ENCODE data around the gene PITPNC1.
"Not testable (repeated sequence)": the region's sequence is repeated elsewhere in the genome, so short reads cannot be mapped to it uniquely, and the experiment has no call there.

PITPNC1 gene

GRCh38 chr17:67578142-67578457 is 201.0 kb downstream of the PITPNC1 start:
- DNase-seq (ENCODE audit: low spot score), result no peak

- not testable (repeated sequence) for DNase-seq (ENCODE audit: low spot score)
Observed at GRCh38 chr17:67578679-67579405, 201.8 kb downstream of the PITPNC1 start.

- no peak for DNase-seq (ENCODE audit: low spot score)
Observed at GRCh38 chr17:67582673-67583081, 205.6 kb downstream of the PITPNC1 start.

- DNase-seq (ENCODE audit: low spot score), result no peak
Observed at GRCh38 chr17:67585077-67585602, 208.1 kb downstream of the PITPNC1 start.

GRCh38 chr17:67588326-67588725 is 211.2 kb downstream of the PITPNC1 start:
- no peak for DNase-seq (ENCODE audit: low spot score)

GRCh38 chr17:67594115-67594880 is 217.2 kb downstream of the PITPNC1 start:
- no peak for DNase-seq (ENCODE audit: low spot score)

- DNase-seq (ENCODE audit: low spot score), result no peak
Observed at GRCh38 chr17:67600408-67600807, 223.3 kb downstream of the PITPNC1 start.

GRCh38 chr17:67601897-67602296 is 224.8 kb downstream of the PITPNC1 start:
- DNase-seq (ENCODE audit: low spot score), result no peak

GRCh38 chr17:67602444-67602843 is 225.4 kb downstream of the PITPNC1 start:
- no peak for DNase-seq (ENCODE audit: low spot score)

GRCh38 chr17:67602974-67603373 is 225.9 kb downstream of the PITPNC1 start:
- DNase-seq (ENCODE audit: low spot score), result no peak

- peak; percentile 49 for DNase-seq (ENCODE audit: low spot score)
Observed at GRCh38 chr17:67605256-67605912, 228.3 kb downstream of the PITPNC1 start.

- no peak for DNase-seq (ENCODE audit: low spot score)
Observed at GRCh38 chr17:67606471-67606870, 229.4 kb downstream of the PITPNC1 start.

GRCh38 chr17:67606896-67607604 is 230.0 kb downstream of the PITPNC1 start:
- no peak for DNase-seq (ENCODE audit: low spot score)

- DNase-seq (ENCODE audit: low spot score), result no peak
Observed at GRCh38 chr17:67610061-67610460, 233.0 kb downstream of the PITPNC1 start.

GRCh38 chr17:67613961-67614360 is 236.9 kb downstream of the PITPNC1 start:
- DNase-seq (ENCODE audit: low spot score), result no peak

- DNase-seq (ENCODE audit: low spot score), result peak; percentile 61
Observed at GRCh38 chr17:67615011-67615561, 238.0 kb downstream of the PITPNC1 start.

- no peak for DNase-seq (ENCODE audit: low spot score)
Observed at GRCh38 chr17:67615736-67616135, 238.7 kb downstream of the PITPNC1 start.

GRCh38 chr17:67617304-67617899 is 240.3 kb downstream of the PITPNC1 start:
- DNase-seq (ENCODE audit: low spot score), result no peak

GRCh38 chr17:67619555-67619954 is 242.5 kb downstream of the PITPNC1 start:
- no peak for DNase-seq (ENCODE audit: low spot score)

GRCh38 chr17:67620088-67620487 is 243.0 kb downstream of the PITPNC1 start:
- DNase-seq (ENCODE audit: low spot score), result no peak

GRCh38 chr17:67620636-67621035 is 243.6 kb downstream of the PITPNC1 start:
- no peak for DNase-seq (ENCODE audit: low spot score)

Data from putamen (tissue), 1 donor.